HFFc6 (cell line): ENCODE results near the gene GJA8. TPM values are rescaled to one million over a fixed set of nuclear protein-coding genes. Genes with fewer than 3 reads are reported as not detected.
"Not testable (repeated sequence)": the region's sequence is repeated elsewhere in the genome, so short reads cannot be mapped to it uniquely, and the experiment has no call there.

ENCODE experiments used
- DNase-seq: peaks from one replicate; pipeline ENCODE4 v3.0.0-alpha.2; 2018
- H3K27ac Mint-ChIP-seq: 2 replicates; pipeline ENCODE4 v1.8.0; 2020; ENCODE audit warnings: mild to moderate bottlenecking, mixed read lengths
- H3K27me3 Mint-ChIP-seq: 2 replicates; pipeline ENCODE4 v1.8.0; 2021; ENCODE audit warnings: mild to moderate bottlenecking, moderate library complexity, mixed read lengths; ENCODE audit not compliant: insufficient read depth
- H3K36me3 Mint-ChIP-seq: 2 replicates; pipeline ENCODE4 v1.8.0; 2021; ENCODE audit warnings: low read depth, mixed read lengths
- H3K4me1 Mint-ChIP-seq: 2 replicates; pipeline ENCODE4 v1.8.0; 2020; ENCODE audit warnings: low read depth, mixed read lengths
- H3K4me3 Mint-ChIP-seq: 2 replicates; pipeline ENCODE4 v1.8.0; 2020; ENCODE audit warnings: mild to moderate bottlenecking, moderate library complexity, mixed read lengths
- H3K9me3 Mint-ChIP-seq: 2 replicates; pipeline ENCODE4 v1.8.0; 2020; ENCODE audit warnings: mild to moderate bottlenecking, mixed read lengths
- total RNA-seq, 6 experiments: library from RNA; stranded (reverse); fragmentation: NEBNext Ultra II Directional; extraction: Animal tissue kit (Norgen Biotek cat#: 25700); gene quantifications; 2 replicates in 1 of 6; 3 replicates in 5 of 6; pipeline ENCODE4 v1.2.3, GENCODE V29; 2021

The GJA8 gene
- total RNA-seq, 6 experiments from 2014 or later = not detected

- H3K4me3 Mint-ChIP-seq, H3K27me3 Mint-ChIP-seq, DNase-seq, H3K27ac Mint-ChIP-seq, H3K36me3 Mint-ChIP-seq, H3K9me3 Mint-ChIP-seq, H3K4me1 Mint-ChIP-seq: not testable (repeated sequence)
These were observed 40.0 kb downstream of the GJA8 start for GRCh38 chr1:147942563-147942962.

GRCh38 chr1:147949517-147949916 lies 46.9 kb downstream of the GJA8 start:
- DNase-seq, H3K4me3 Mint-ChIP-seq, H3K4me1 Mint-ChIP-seq, H3K27me3 Mint-ChIP-seq, H3K9me3 Mint-ChIP-seq, H3K27ac Mint-ChIP-seq, H3K36me3 Mint-ChIP-seq: not testable (repeated sequence)

Other genes starting within 250 kb of the GJA8 start
- gene ACP6, start 232.3 kb upstream of the GJA8 start, total RNA-seq = 10 to 100 TPM; 12.4 to 16.9 (median 15.3) TPM
- gene GJA5, start 142.2 kb upstream of the GJA8 start, total RNA-seq = 10 to 100 TPM; 17.6 to 25.7 (median 20.2) TPM
- gene GPR89B, start 25.6 kb downstream of the GJA8 start, total RNA-seq = 10 to 100 TPM; 10.9 to 14.7 (median 12.3) TPM
- 1 to 10 TPM; 3.5 to 4.9 (median 4.1) TPM for gene NBPF11, start 249.5 kb downstream of the GJA8 start, total RNA-seq